Endothelial cell (in vitro differentiated cells): ENCODE results near the gene CALHM6. TPM values are rescaled to one million over a fixed set of nuclear protein-coding genes. Genes with fewer than 3 reads are reported as not detected.

Experiments used
- DNase-seq: peaks from one replicate; pipeline ENCODE4 v3.0.0; 2021; ENCODE audit warnings: low spot score
- H3K27ac Mint-ChIP-seq: one replicate; pipeline ENCODE4 v1.8.0; 2021; ENCODE audit warnings: mixed read lengths, inconsistent platforms; ENCODE audit not compliant: unreplicated experiment
- H3K27me3 Mint-ChIP-seq: one replicate; pipeline ENCODE4 v1.8.0; 2021; ENCODE audit warnings: mild to moderate bottlenecking, moderate library complexity, mixed read lengths, inconsistent platforms; ENCODE audit not compliant: unreplicated experiment
- H3K36me3 Mint-ChIP-seq: one replicate; pipeline ENCODE4 v1.8.0; 2021; ENCODE audit warnings: mild to moderate bottlenecking, low read depth, mixed read lengths, inconsistent platforms; ENCODE audit not compliant: unreplicated experiment
- H3K4me1 Mint-ChIP-seq: one replicate; pipeline ENCODE4 v1.8.0; 2021; ENCODE audit warnings: mild to moderate bottlenecking, mixed read lengths, inconsistent platforms; ENCODE audit not compliant: unreplicated experiment
- H3K4me3 Mint-ChIP-seq: one replicate; pipeline ENCODE4 v1.8.0; 2021; ENCODE audit warnings: mild to moderate bottlenecking, mixed read lengths, inconsistent platforms; ENCODE audit not compliant: unreplicated experiment
- H3K9me3 Mint-ChIP-seq: one replicate; pipeline ENCODE4 v1.8.0; 2021; ENCODE audit warnings: mixed read lengths, inconsistent platforms; ENCODE audit not compliant: unreplicated experiment
- CTCF ChIP-seq: fragments of 200-600 bp; sonication (generic); IDR thresholded peaks from one replicate; pipeline ENCODE4 v1.5.0; 2021; ENCODE audit warnings: antibody characterized with exemption; ENCODE audit not compliant: unreplicated experiment
- total RNA-seq: library from RNA; stranded (reverse); fragmentation: NEBNext Ultra II Directional; extraction: Animal tissue kit (Norgen Biotek cat#: 25700); gene quantifications from one replicate; pipeline ENCODE4 v1.2.1, GENCODE V29; 2021; ENCODE audit not compliant: unreplicated experiment

The CALHM6 gene
- total RNA-seq, 1 donor from 2014 or later: 1.3 TPM

- Mint-ChIP-seq H3K4me3 (no peak overlapping the region), H3K9me3 (no peaks in the 10 kb centered on the region), H3K4me1 (peaks cover 13% of the 10 kb centered on the region), H3K36me3 (no peaks in the 10 kb centered on the region), H3K27me3 (peaks cover 2% of the 10 kb centered on the region), H3K27ac (no peak overlapping the region)
- TF ChIP-seq CTCF: no peak
- no peak for DNase-seq
These were observed 5.1 kb upstream of the CALHM6 start for GRCh38 chr6:116456106-116456505.

GRCh38 chr6:116456927-116457326 lies 4.2 kb upstream of the CALHM6 start:
- TF ChIP-seq CTCF: no peak
- H3K4me3 Mint-ChIP-seq: no peak overlapping the region
- no peak for DNase-seq
- H3K36me3 Mint-ChIP-seq: no peaks in the 10 kb centered on the region
- H3K27ac Mint-ChIP-seq: no peak overlapping the region
- no peaks in the 10 kb centered on the region for H3K9me3 Mint-ChIP-seq
- H3K4me1 Mint-ChIP-seq: peaks cover 11% of the 10 kb centered on the region
- peaks cover 2% of the 10 kb centered on the region for H3K27me3 Mint-ChIP-seq

GRCh38 chr6:116458264-116458663 lies 2.9 kb upstream of the CALHM6 start:
- DNase-seq: no peak
- peaks cover 2% of the 10 kb centered on the region for H3K27me3 Mint-ChIP-seq
- peaks cover 14% of the 10 kb centered on the region for H3K4me1 Mint-ChIP-seq
- no peaks in the 10 kb centered on the region for H3K9me3 Mint-ChIP-seq
- TF ChIP-seq CTCF: no peak
- no peak overlapping the region for H3K4me3 Mint-ChIP-seq
- H3K36me3 Mint-ChIP-seq: no peaks in the 10 kb centered on the region
- no peak overlapping the region for H3K27ac Mint-ChIP-seq

GRCh38 chr6:116459927-116460326 lies 1.2 kb upstream of the CALHM6 start:
- no peaks in the 10 kb centered on the region for H3K36me3 Mint-ChIP-seq
- DNase-seq: no peak
- no peaks in the 10 kb centered on the region for H3K9me3 Mint-ChIP-seq
- TF ChIP-seq CTCF: no peak
- H3K4me1 Mint-ChIP-seq: peaks cover 12% of the 10 kb centered on the region
- peaks cover 2% of the 10 kb centered on the region for H3K27me3 Mint-ChIP-seq
- no peak overlapping the region for H3K4me3 Mint-ChIP-seq
- no peak overlapping the region for H3K27ac Mint-ChIP-seq

- TF ChIP-seq CTCF: no peak
These were observed 1.0 kb downstream of the CALHM6 start for GRCh38 chr6:116461932-116462885.

More at GRCh38 chr6:116461932-116462885, 1.0 kb downstream of the CALHM6 start:
- DNase-seq: peak; percentile 48
- Mint-ChIP-seq H3K36me3 (no peaks in the 10 kb centered on the region), H3K4me3 (peak overlapping the region; percentile 33), H3K9me3 (no peaks in the 10 kb centered on the region), H3K4me1 (peaks cover 18% of the 10 kb centered on the region), H3K27me3 (peaks cover 2% of the 10 kb centered on the region), H3K27ac (no peak overlapping the region)
